Gastroesophageal sphincter (tissue), 4 donors: ENCODE results near the gene SDHAF3. TPM values are rescaled to one million over a fixed set of nuclear protein-coding genes. Genes with fewer than 3 reads are reported as not detected.

ENCODE experiments used
- ATAC-seq: fragments of 150-250 bp; one replicate; pipeline ENCODE4 v1.9.1; 2016; ENCODE audit warnings: mild to moderate bottlenecking, moderate library complexity
- H3K27ac ChIP-seq, 4 donors: fragments of 200-600 bp; sonication (generic) in 3 of 4; 1 replicate in 3 of 4; 2 replicates in 1 of 4; pipeline ENCODE4 v1.5.1; 2016 to 2019
- H3K27me3 ChIP-seq: fragments of 200-600 bp; sonication (generic); one replicate; pipeline ENCODE4 v1.5.1; 2019
- H3K36me3 ChIP-seq, 2 donors: fragments of 200-600 bp; sonication (generic); one replicate each; pipeline ENCODE4 v1.5.1; 2019; ENCODE audit warnings: control low read depth in 1 of 2
- H3K4me1 ChIP-seq, 3 donors: fragments of 200-600 bp; sonication (generic); 1 replicate in 2 of 3; 2 replicates in 1 of 3; pipeline ENCODE4 v1.5.1; 2016 to 2019; ENCODE audit warnings: control low read depth in 2 of 3
- H3K4me3 ChIP-seq, 2 donors: fragments of 200-600 bp; sonication (generic); one replicate each; pipeline ENCODE4 v1.5.1; 2019; ENCODE audit warnings: mild to moderate bottlenecking in 1 of 2, moderate library complexity in 1 of 2
- H3K9me3 ChIP-seq, 3 donors: fragments of 200-600 bp; sonication (generic); one replicate each; pipeline ENCODE4 v1.5.1; 2017 to 2019; ENCODE audit warnings: control low read depth in 2 of 3
- CTCF ChIP-seq, 4 experiments: fragments of 200-600 bp in 2 of 4; fragments of 450-650 bp in 2 of 4; sonication (generic) in 1 of 4; IDR thresholded peaks; one replicate each; pipeline ENCODE4 v1.5.1; 2017 to 2019; ENCODE audit warnings: antibody characterized with exemption in 4 of 4, mild to moderate bottlenecking in 2 of 4, moderate library complexity in 2 of 4
- EP300 ChIP-seq: sonication (generic); formaldehyde crosslinking; IDR thresholded peaks from one replicate; pipeline ENCODE4 v1.6.1; 2017; ENCODE audit warnings: antibody characterized with exemption, mild to moderate bottlenecking
- POLR2A ChIP-seq, 2 donors: fragments of 450-650 bp; IDR thresholded peaks; one replicate each; pipeline ENCODE4 v1.6.1; 2017; ENCODE audit warnings: antibody characterized with exemption in 2 of 2, mild to moderate bottlenecking in 2 of 2, moderate library complexity in 1 of 2
- POLR2AphosphoS5 ChIP-seq: sonication (generic); formaldehyde crosslinking; IDR thresholded peaks from one replicate; pipeline ENCODE4 v1.6.1; 2017; ENCODE audit warnings: antibody characterized with exemption
- WGBS, 2 donors: methylation state at CpG; one replicate each; pipeline ENCODE4 v1.1.5; 2018; ENCODE audit warnings: low coverage in 1 of 2; 5-methylcytosine and 5-hydroxymethylcytosine counted together
- total RNA-seq, 4 donors: library from RNA; depleted of rRNA; stranded (reverse); fragments of >200 nt; gene quantifications; one replicate each; pipeline ENCODE4 v1.1.0, GENCODE V29; 2016

The SDHAF3 gene
- total RNA-seq, 4 donors from 2014 or later: 6.9 to 8.5 (median 7.2) TPM

- TF ChIP-seq POLR2AphosphoS5 (no peak), POLR2A (IDR thresholded peaks at IDR 0.05) (no peak), CTCF (IDR thresholded peaks at IDR 0.05) (no peak), EP300 (no peak)
These were observed 35.8 kb upstream of the SDHAF3 start for GRCh38 chr7:97081521-97082300.

GRCh38 chr7:97088364-97088763, 29.1 kb upstream of the SDHAF3 start:
- WGBS, 2 donors: 48 to 63% methylated on average over 3 of the region's 3 CpGs
- no peak overlapping the region for H3K4me3 ChIP-seq
- H3K9me3 ChIP-seq: peaks cover 0 to 3% (median 0%) of the 10 kb centered on the region in 3 donors
- H3K36me3 ChIP-seq: no peaks in the 10 kb centered on the region
- peaks cover 53% of the 10 kb centered on the region for H3K27me3 ChIP-seq
- TF ChIP-seq POLR2A (IDR thresholded peaks at IDR 0.05) (no peak), POLR2AphosphoS5 (no peak), CTCF (IDR thresholded peaks at IDR 0.05) (no peak), EP300 (no peak)
- no peak overlapping the region for H3K27ac ChIP-seq
- ATAC-seq: no peak
- no peaks in the 10 kb centered on the region for H3K4me1 ChIP-seq

More at GRCh38 chr7:97081521-97082300, 35.8 kb upstream of the SDHAF3 start:
- no peak for ATAC-seq
- Histone ChIP-seq H3K4me3 (no peak overlapping the region), H3K4me1 (no peaks in the 10 kb centered on the region), H3K27ac (no peak overlapping the region), H3K27me3 (peaks cover 53% of the 10 kb centered on the region), H3K36me3 (no peaks in the 10 kb centered on the region), H3K9me3 (peaks cover 0 to 4% (median 0%) of the 10 kb centered on the region in 3 donors)
- 61 to 62% methylated on average over 3 of the region's 3 CpGs for whole genome bisulfite sequencing, 2 donors

- H3K27ac ChIP-seq: no peak overlapping the region
- 50% methylated on average over 6 of the region's 6 CpGs; no CpG with 5 or more reads in 1 of the 2 donors for WGBS, 2 donors
- no peak overlapping the region for H3K4me3 ChIP-seq
- H3K4me1 ChIP-seq: no peaks in the 10 kb centered on the region
- H3K27me3 ChIP-seq: peaks cover 58% of the 10 kb centered on the region
- no peak for ATAC-seq
- no peaks in the 10 kb centered on the region for H3K36me3 ChIP-seq
- H3K9me3 ChIP-seq: no peaks in the 10 kb centered on the region
- TF ChIP-seq EP300: no peak
- no peak for TF ChIP-seq POLR2A (IDR thresholded peaks at IDR 0.05)
- TF ChIP-seq CTCF (IDR thresholded peaks at IDR 0.05): no peak
- TF ChIP-seq POLR2AphosphoS5: no peak
These were observed 27.7 kb upstream of the SDHAF3 start for GRCh38 chr7:97089771-97090170.

GRCh38 chr7:97090761-97091353, 26.6 kb upstream of the SDHAF3 start:
- no peaks in the 10 kb centered on the region for H3K9me3 ChIP-seq
- ATAC-seq: no peak
- WGBS, 2 donors: 60% methylated on average over 1 of the region's 1 CpG; no CpG with 5 or more reads in 1 of the 2 donors
- no peak overlapping the region for H3K27ac ChIP-seq
- no peak for TF ChIP-seq POLR2AphosphoS5
- no peak for TF ChIP-seq POLR2A (IDR thresholded peaks at IDR 0.05)
- no peak for TF ChIP-seq EP300
- no peak for TF ChIP-seq CTCF (IDR thresholded peaks at IDR 0.05)
- H3K4me3 ChIP-seq: no peak overlapping the region
- no peaks in the 10 kb centered on the region for H3K36me3 ChIP-seq
- no peaks in the 10 kb centered on the region for H3K4me1 ChIP-seq
- peaks cover 56% of the 10 kb centered on the region for H3K27me3 ChIP-seq
